Glutamatergic neuron (in vitro differentiated cells): Measurements from ENCODE around the gene MACROD2. TPM values are rescaled to one million over a fixed set of nuclear protein-coding genes. Genes with fewer than 3 reads are reported as not detected.

ENCODE experiments used
- DNase-seq: peaks from one replicate; pipeline ENCODE4 v3.0.0; 2022
- H3K27ac Mint-ChIP-seq: one replicate; pipeline ENCODE4 v1.8.0; 2020; ENCODE audit warnings: mild to moderate bottlenecking, mixed read lengths, inconsistent platforms; ENCODE audit not compliant: unreplicated experiment
- H3K27me3 Mint-ChIP-seq: one replicate; pipeline ENCODE4 v1.8.0; 2020; ENCODE audit warnings: mild to moderate bottlenecking, moderate library complexity, mixed read lengths, inconsistent platforms; ENCODE audit not compliant: unreplicated experiment
- H3K36me3 Mint-ChIP-seq: one replicate; pipeline ENCODE4 v1.8.0; 2020; ENCODE audit warnings: mild to moderate bottlenecking, mixed read lengths, inconsistent platforms; ENCODE audit not compliant: unreplicated experiment
- H3K4me1 Mint-ChIP-seq: one replicate; pipeline ENCODE4 v1.8.0; 2020; ENCODE audit warnings: mild to moderate bottlenecking, low read depth, mixed read lengths, inconsistent platforms; ENCODE audit not compliant: unreplicated experiment
- H3K4me3 Mint-ChIP-seq: one replicate; pipeline ENCODE4 v1.8.0; 2020; ENCODE audit warnings: mild to moderate bottlenecking, mixed read lengths, inconsistent platforms; ENCODE audit not compliant: unreplicated experiment
- H3K9me3 Mint-ChIP-seq: one replicate; pipeline ENCODE4 v1.8.0; 2020; ENCODE audit warnings: mild to moderate bottlenecking, moderate library complexity, mixed read lengths, inconsistent platforms; ENCODE audit not compliant: unreplicated experiment
- CTCF ChIP-seq: fragments of 200-600 bp; sonication (generic); IDR thresholded peaks from one replicate; pipeline ENCODE4 v1.5.0; 2021; ENCODE audit not compliant: partially characterized antibody, unreplicated experiment
- total RNA-seq: library from RNA; stranded (reverse); fragmentation: NEBNext Ultra II Directional; extraction: Animal tissue kit (Norgen Biotek cat#: 25700); gene quantifications from one replicate; pipeline ENCODE4 v1.2.1, GENCODE V29; 2021; ENCODE audit not compliant: unreplicated experiment

Gene MACROD2
- total RNA-seq, 1 donor from 2014 or later, result 8.7 TPM

- no peak for TF ChIP-seq CTCF
- no peak overlapping the region for H3K27ac Mint-ChIP-seq
- DNase-seq, result no peak
- no peaks in the 10 kb centered on the region for H3K9me3 Mint-ChIP-seq
- H3K4me3 Mint-ChIP-seq, result no peak overlapping the region
- peaks cover 2% of the 10 kb centered on the region for H3K27me3 Mint-ChIP-seq
- no peaks in the 10 kb centered on the region for H3K4me1 Mint-ChIP-seq
- no peaks in the 10 kb centered on the region for H3K36me3 Mint-ChIP-seq
Observed at GRCh38 chr20:14310977-14311627, 315.8 kb downstream of the MACROD2 start.

- Mint-ChIP-seq H3K4me1 (no peaks in the 10 kb centered on the region), H3K4me3 (no peak overlapping the region), H3K27ac (no peak overlapping the region), H3K36me3 (no peaks in the 10 kb centered on the region), H3K9me3 (no peaks in the 10 kb centered on the region), H3K27me3 (peaks cover 2% of the 10 kb centered on the region)
- no peak for TF ChIP-seq CTCF
- DNase-seq, result no peak
Observed at GRCh38 chr20:14312001-14312400, 316.7 kb downstream of the MACROD2 start.

- no peaks in the 10 kb centered on the region for H3K36me3 Mint-ChIP-seq
- no peak for DNase-seq
- no peak overlapping the region for H3K4me3 Mint-ChIP-seq
- TF ChIP-seq CTCF, result no peak
- H3K27ac Mint-ChIP-seq, result no peak overlapping the region
- no peaks in the 10 kb centered on the region for H3K4me1 Mint-ChIP-seq
- no peaks in the 10 kb centered on the region for H3K9me3 Mint-ChIP-seq
- peaks cover 2% of the 10 kb centered on the region for H3K27me3 Mint-ChIP-seq
Observed at GRCh38 chr20:14313341-14314020, 318.2 kb downstream of the MACROD2 start.

DNA sequence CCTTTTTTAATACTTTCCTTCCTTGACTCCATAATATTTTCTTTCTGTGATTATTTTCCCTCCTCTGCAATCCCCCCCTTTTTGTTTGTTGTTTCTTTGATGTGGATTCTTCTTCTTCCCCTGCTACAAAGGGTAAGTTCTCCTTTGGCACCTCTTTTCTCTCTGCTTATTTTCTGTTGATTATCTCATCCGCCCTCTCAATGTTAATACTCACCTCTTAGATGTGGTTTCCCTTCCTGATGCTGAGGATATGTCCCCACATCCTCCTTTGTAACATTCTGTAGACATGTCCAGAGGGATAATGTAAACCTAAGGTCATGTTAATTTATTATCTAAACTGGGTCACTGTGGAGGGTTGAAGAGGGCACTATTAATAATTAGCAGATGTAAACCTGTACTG lies 324.4 kb downstream of the MACROD2 start:
- DNase-seq, result no peak
- no peaks in the 10 kb centered on the region for H3K9me3 Mint-ChIP-seq
- no peak overlapping the region for H3K27ac Mint-ChIP-seq
- TF ChIP-seq CTCF, result no peak
- H3K36me3 Mint-ChIP-seq, result no peaks in the 10 kb centered on the region
- no peak overlapping the region for H3K4me3 Mint-ChIP-seq
- H3K27me3 Mint-ChIP-seq, result peaks cover 1% of the 10 kb centered on the region
- H3K4me1 Mint-ChIP-seq, result no peaks in the 10 kb centered on the region

- no peaks in the 10 kb centered on the region for H3K36me3 Mint-ChIP-seq
- DNase-seq, result no peak
- H3K27ac Mint-ChIP-seq, result no peak overlapping the region
- H3K4me1 Mint-ChIP-seq, result peaks cover 18% of the 10 kb centered on the region
- peak overlapping the region; percentile 26 for H3K4me3 Mint-ChIP-seq
- H3K27me3 Mint-ChIP-seq, result no peaks in the 10 kb centered on the region
- peaks cover 2% of the 10 kb centered on the region for H3K9me3 Mint-ChIP-seq
- TF ChIP-seq CTCF, result no peak
Observed at GRCh38 chr20:14331646-14332045, 336.3 kb downstream of the MACROD2 start.
